Heart left ventricle (tissue), 16 donors: Measurements from ENCODE around the gene RXFP2. TPM values are rescaled to one million over a fixed set of nuclear protein-coding genes. Genes with fewer than 3 reads are reported as not detected.

Experiments
- ATAC-seq, 4 donors: fragments of 200-7000 bp; cut with Tn5 transposase; one replicate each; pipeline ENCODE4 v1.9.1; 2020 to 2022; ENCODE audit warnings: moderate library complexity in 4 of 4, mild to moderate bottlenecking in 3 of 4, moderate number of reproducible peaks in 1 of 4
- DNase-seq, 5 donors: peaks; one replicate each; pipeline ENCODE4 v3.0.0-alpha.2; 2020
- H3K27ac ChIP-seq, 12 donors: fragments of 200-600 bp; sonication (generic) in 4 of 12; one replicate each; pipeline versions ENCODE4 v1.5.0 to v1.8.0; 2016 to 2022; ENCODE audit warnings: mild to moderate bottlenecking in 2 of 12
- H3K27me3 ChIP-seq, 9 donors: fragments of 200-600 bp; sonication (generic) in 2 of 9; one replicate each; pipeline versions ENCODE4 v1.5.1 to v1.8.0; 2016 to 2022; ENCODE audit warnings: mild to moderate bottlenecking in 3 of 9
- H3K36me3 ChIP-seq, 9 donors: fragments of 200-600 bp; sonication (generic) in 2 of 9; one replicate each; pipeline versions ENCODE4 v1.5.0 to v1.8.0; 2018 to 2022; ENCODE audit warnings: mild to moderate bottlenecking in 2 of 9
- H3K4me1 ChIP-seq, 12 donors: fragments of 200-600 bp; sonication (generic) in 4 of 12; one replicate each; pipeline versions ENCODE4 v1.5.0 to v1.8.0; 2016 to 2022; ENCODE audit warnings: mild to moderate bottlenecking in 3 of 12
- H3K4me3 ChIP-seq, 12 donors: fragments of 200-600 bp; sonication (generic) in 4 of 12; one replicate each; pipeline versions ENCODE4 v1.5.0 to v1.8.0; 2017 to 2022; ENCODE audit warnings: mild to moderate bottlenecking in 9 of 12, moderate library complexity in 4 of 12
- H3K9me3 ChIP-seq, 12 donors: fragments of 200-600 bp; sonication (generic) in 4 of 12; one replicate each; pipeline versions ENCODE4 v1.5.0 to v1.8.0; 2016 to 2022; ENCODE audit warnings: mild to moderate bottlenecking in 1 of 12
- POLR2A ChIP-seq, 2 donors: fragments of 450-650 bp; IDR thresholded peaks; one replicate each; pipeline ENCODE4 v1.6.1; 2017; ENCODE audit warnings: antibody characterized with exemption in 2 of 2, mild to moderate bottlenecking in 2 of 2, moderate library complexity in 2 of 2
- WGBS, 4 donors: extraction: QIAGEN DNeasy Blood & Tissue Kit in 2 of 4; methylation state at CpG; one replicate each; pipeline versions ENCODE4 v1.1.5 to v1.1.7; 2013 to 2018; 5-methylcytosine and 5-hydroxymethylcytosine counted together
- intact Hi-C, 10 donors: fragments of 100-400 bp; cut with DNase I; formaldehyde crosslinking; loops; one replicate each; pipeline versions ENCODE4 v1.11.1 to v1.14.2; 2022
- polyA plus RNA-seq, 2 donors: library from polyadenylated mRNA; stranded (reverse); fragments of 200-250 nt; gene quantifications; one replicate each; pipeline ENCODE4 v1.2.3, GENCODE V29; 2013
- total RNA-seq, 9 donors: library from RNA; depleted of rRNA in 2 of 9; stranded (reverse); fragments of >200 nt in 2 of 9; fragmentation: NEBNext Ultra II Directional in 3 of 9; extraction: Animal tissue kit (Norgen Biotek cat#: 25700) in 3 of 9; gene quantifications; one replicate each; pipeline versions ENCODE4 v1.1.0 to v1.2.4, GENCODE V29; 2016 to 2023
- TF ChIP-seq, protein P1 (sequence below), 12 donors: fragments of 200-600 bp; sonication (generic) in 4 of 12; IDR thresholded peaks; one replicate each; pipeline versions ENCODE4 v1.5.0 to v1.8.0; 2018 to 2022; ENCODE audit warnings: antibody characterized with exemption in 12 of 12, mild to moderate bottlenecking in 5 of 12
- donor health status: ischemic (EF 13 %, LVEDD 7.1; RV severe dilation, severe dysfunction).
- donor health status: healthy with polysubstance abuse.
- donor health status: DM: no; HTN: yes; CAD: no.
- donor health status: DM: no; HTN: no; CAD: no.
- donor health status: ischemic (EF 25% LVEDD 6.9; RV normal size, moderate dysfunction).
- donor health status: ischemic (EF 25% LVEDD 5.7; RV mildly dilated, moderate dysfunction).
- donor health status: healthy.
- donor health status: DM: yes; HTN: yes; CAD: no.
- donor health status: ischemic (EF 35%, LVEDD 5.7; RV mildly dilated, moderate dysfunction).
- donor health status: nonischemic (EF 11% LVEDD 7.7; RV severe dilation, severe dysfunction).
- donor health status: DM: yes; HTN: yes; CAD: no.
- donor health status: PGD.
- donor health status: ischemic (EF 29% LVEDD 5.4; RV normal size, mild dysfunction).
- donor health status: nonischemic (EF 23%, LVEDD 6.1; RV moderate dilation, normal function).

The RXFP2 gene
- total and polyA plus RNA-seq, 11 donors: not detected

DNA sequence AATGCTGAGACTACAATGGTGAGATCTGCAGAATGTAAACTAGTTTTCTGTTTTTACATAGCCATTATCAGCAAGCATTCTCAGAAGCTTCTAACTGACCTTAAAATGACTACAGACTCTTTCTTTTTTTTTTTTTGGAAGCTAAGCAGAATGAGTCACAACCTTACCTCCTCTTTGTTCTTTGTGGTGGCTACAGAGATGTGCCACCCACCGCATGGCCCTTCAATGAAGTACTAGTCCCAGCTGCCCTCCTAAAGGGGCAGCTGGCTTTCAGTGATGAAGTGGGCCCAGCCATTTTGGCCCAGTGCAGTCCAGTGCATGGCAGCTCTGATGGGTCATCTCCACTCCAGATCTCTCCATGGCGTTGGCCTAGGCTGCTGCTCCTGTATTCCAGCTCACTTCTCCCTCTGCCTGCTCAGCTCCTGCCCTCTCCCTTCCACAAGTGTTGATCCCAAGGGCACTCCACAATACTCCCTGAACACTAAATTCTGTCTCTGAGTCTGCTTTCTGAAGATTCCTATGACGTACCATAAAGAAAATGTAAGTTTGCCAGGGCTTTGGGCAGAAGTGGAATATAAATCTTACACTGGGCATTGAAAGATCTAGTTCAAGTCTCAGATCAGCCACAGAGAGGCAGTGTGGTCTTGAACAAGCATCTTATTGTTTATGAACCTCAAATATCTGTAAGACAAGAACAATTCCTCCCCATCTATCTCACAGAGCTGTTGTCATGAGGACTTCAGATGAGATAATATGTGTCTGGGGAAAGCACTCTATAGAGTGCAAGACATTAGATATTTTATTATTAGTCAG is 85.6 kb downstream of the RXFP2 start:
- no peak overlapping the region for H3K27ac ChIP-seq
- DNase-seq (no peak), ATAC-seq (peak; percentile 39 to 81 (median 74))
- peaks cover 0 to 6% (median 0%) of the 10 kb centered on the region in 12 donors for H3K4me1 ChIP-seq
- 76 to 82% (median 80%) methylated on average over 3 of the region's 3 CpGs for WGBS, 4 donors
- H3K36me3 ChIP-seq: no peaks in the 10 kb centered on the region
- TF ChIP-seq, protein P1, sequence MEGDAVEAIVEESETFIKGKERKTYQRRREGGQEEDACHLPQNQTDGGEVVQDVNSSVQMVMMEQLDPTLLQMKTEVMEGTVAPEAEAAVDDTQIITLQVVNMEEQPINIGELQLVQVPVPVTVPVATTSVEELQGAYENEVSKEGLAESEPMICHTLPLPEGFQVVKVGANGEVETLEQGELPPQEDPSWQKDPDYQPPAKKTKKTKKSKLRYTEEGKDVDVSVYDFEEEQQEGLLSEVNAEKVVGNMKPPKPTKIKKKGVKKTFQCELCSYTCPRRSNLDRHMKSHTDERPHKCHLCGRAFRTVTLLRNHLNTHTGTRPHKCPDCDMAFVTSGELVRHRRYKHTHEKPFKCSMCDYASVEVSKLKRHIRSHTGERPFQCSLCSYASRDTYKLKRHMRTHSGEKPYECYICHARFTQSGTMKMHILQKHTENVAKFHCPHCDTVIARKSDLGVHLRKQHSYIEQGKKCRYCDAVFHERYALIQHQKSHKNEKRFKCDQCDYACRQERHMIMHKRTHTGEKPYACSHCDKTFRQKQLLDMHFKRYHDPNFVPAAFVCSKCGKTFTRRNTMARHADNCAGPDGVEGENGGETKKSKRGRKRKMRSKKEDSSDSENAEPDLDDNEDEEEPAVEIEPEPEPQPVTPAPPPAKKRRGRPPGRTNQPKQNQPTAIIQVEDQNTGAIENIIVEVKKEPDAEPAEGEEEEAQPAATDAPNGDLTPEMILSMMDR (IDR thresholded peaks at IDR 0.05): peak; percentile 10 to 64 (median 46)
- TF ChIP-seq POLR2A (IDR thresholded peaks at IDR 0.05): no peak
- H3K27me3 ChIP-seq: no peaks in the 10 kb centered on the region
- H3K4me3 ChIP-seq: no peak overlapping the region
- no peaks in the 10 kb centered on the region for H3K9me3 ChIP-seq
- intact Hi-C loops: loop anchor here in 7 of 10 donors (1.0 to 10.0 kb wide), 7 partner anchors 21 to 490 kb away; partner anchors contain the start of genes BRCA2 (in 2 of the 7) and ZAR1L (in 2 of the 7)

DNA sequence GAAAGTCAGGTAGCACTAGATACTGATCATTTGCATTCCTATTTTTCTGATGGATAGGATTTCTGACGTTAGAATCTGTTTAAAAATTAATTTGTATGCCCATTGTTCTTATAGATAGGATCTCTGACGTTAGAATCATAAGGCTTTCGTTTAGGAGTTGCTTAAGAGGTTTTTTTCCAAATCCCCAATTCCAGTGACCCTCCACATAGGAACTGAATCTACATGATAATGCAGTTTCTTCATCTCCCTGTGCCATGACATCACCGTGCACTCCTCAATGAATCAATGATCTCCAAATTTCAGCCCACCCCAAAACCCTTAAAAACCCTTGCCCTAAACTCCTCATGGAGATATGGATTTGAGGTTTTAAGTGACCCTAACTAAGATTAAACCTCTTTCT is 87.2 kb downstream of the RXFP2 start:
- no peaks in the 10 kb centered on the region for H3K27me3 ChIP-seq
- H3K9me3 ChIP-seq: no peaks in the 10 kb centered on the region
- ATAC-seq: no peak
- H3K36me3 ChIP-seq: no peaks in the 10 kb centered on the region
- no peak for TF ChIP-seq POLR2A (IDR thresholded peaks at IDR 0.05)
- TF ChIP-seq, protein P1 (IDR thresholded peaks at IDR 0.05): no peak
- no peak for DNase-seq
- peaks cover 0 to 6% (median 0%) of the 10 kb centered on the region in 12 donors for H3K4me1 ChIP-seq
- intact Hi-C loops: loop anchor here in 6 of 10 donors (5.0 to 10.0 kb wide), 5 partner anchors 148 to 488 kb away; partner anchors contain the start of genes BRCA2 (in 2 of the 6) and ZAR1L (in 2 of the 6)
- WGBS, 4 donors: 85 to 92% (median 89%) methylated on average over 4 of the region's 4 CpGs
- H3K4me3 ChIP-seq: no peak overlapping the region
- no peak overlapping the region for H3K27ac ChIP-seq

DNA sequence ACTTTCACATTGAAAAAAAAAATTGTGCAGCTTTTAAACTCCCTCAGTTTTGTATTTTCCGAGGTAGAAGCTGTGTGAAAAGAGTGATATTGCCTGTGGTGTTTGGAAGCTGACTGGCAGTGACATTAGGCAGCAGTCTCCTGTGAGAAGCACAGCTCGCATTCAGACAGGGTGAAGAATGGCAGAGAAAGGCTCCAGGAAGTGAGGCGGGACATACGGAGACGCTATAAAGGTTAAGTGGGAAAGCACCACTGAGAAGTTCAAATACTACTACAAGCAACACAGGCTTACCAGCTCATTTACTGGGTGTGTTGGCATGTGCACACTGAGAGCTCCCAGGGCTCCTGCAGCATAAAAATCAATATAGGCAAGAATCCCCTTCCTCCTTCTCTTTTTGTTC is 88.4 kb downstream of the RXFP2 start:
- no peak for DNase-seq
- peak overlapping the region in 1 of 12 donors; percentile 10 for H3K27ac ChIP-seq
- peak overlapping the region in 2 of 12 donors; percentile 13 to 21 for H3K4me3 ChIP-seq
- H3K27me3 ChIP-seq: no peaks in the 10 kb centered on the region
- intact Hi-C loops: loop anchor here in 6 of 10 donors (5.0 to 10.0 kb wide), 5 partner anchors 147 to 487 kb away; partner anchors contain the start of genes BRCA2 (in 2 of the 6) and ZAR1L (in 2 of the 6)
- H3K36me3 ChIP-seq: no peaks in the 10 kb centered on the region
- H3K4me1 ChIP-seq: peaks cover 0 to 6% (median 0%) of the 10 kb centered on the region in 12 donors
- TF ChIP-seq, protein P1 (IDR thresholded peaks at IDR 0.05): no peak
- TF ChIP-seq POLR2A (IDR thresholded peaks at IDR 0.05): no peak
- WGBS, 4 donors: 21 to 34% (median 27%) methylated on average over 5 of the region's 5 CpGs
- ATAC-seq: peak in 3 of 4 donors; percentile 61 to 76 (median 74)
- no peaks in the 10 kb centered on the region for H3K9me3 ChIP-seq

DNA sequence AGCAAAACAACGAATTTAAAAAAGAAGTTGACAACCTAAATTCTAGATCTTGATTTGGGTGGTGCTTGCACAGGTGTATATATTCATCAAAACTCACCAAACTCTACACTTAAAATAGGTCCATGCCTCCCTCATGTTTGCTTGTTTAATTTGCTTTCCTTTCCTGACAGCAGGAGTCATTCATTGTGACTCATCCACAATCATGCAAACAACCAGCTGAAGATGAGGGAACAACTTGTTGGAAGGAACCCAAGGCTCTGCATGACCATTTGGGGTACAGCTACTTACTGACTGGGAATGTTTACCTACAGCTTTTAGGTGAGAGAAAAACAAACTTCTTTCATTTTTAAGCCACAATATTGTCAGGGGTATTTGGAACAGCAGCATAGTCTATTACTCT is 96.6 kb downstream of the RXFP2 start:
- TF ChIP-seq, protein P1 (IDR thresholded peaks at IDR 0.05): no peak
- no peak for TF ChIP-seq POLR2A (IDR thresholded peaks at IDR 0.05)
- intact Hi-C loops: loop anchor here in 1 of 10 donors (10.0 kb wide), 2 partner anchors 179 to 469 kb away; no protein-coding TSS in a partner anchor
- no peak for DNase-seq
- Histone ChIP-seq H3K9me3 (no peaks in the 10 kb centered on the region), H3K27ac (no peak overlapping the region), H3K4me3 (no peak overlapping the region), H3K36me3 (no peaks in the 10 kb centered on the region), H3K4me1 (no peaks in the 10 kb centered on the region), H3K27me3 (no peaks in the 10 kb centered on the region)
- WGBS, 4 donors: 91 to 97% (median 94%) methylated on average over 1 of the region's 1 CpG
- ATAC-seq: peak in 1 of 4 donors; percentile 41
